ENCODE results near the gene SLC16A3.

The SLC16A3 gene

DNA sequence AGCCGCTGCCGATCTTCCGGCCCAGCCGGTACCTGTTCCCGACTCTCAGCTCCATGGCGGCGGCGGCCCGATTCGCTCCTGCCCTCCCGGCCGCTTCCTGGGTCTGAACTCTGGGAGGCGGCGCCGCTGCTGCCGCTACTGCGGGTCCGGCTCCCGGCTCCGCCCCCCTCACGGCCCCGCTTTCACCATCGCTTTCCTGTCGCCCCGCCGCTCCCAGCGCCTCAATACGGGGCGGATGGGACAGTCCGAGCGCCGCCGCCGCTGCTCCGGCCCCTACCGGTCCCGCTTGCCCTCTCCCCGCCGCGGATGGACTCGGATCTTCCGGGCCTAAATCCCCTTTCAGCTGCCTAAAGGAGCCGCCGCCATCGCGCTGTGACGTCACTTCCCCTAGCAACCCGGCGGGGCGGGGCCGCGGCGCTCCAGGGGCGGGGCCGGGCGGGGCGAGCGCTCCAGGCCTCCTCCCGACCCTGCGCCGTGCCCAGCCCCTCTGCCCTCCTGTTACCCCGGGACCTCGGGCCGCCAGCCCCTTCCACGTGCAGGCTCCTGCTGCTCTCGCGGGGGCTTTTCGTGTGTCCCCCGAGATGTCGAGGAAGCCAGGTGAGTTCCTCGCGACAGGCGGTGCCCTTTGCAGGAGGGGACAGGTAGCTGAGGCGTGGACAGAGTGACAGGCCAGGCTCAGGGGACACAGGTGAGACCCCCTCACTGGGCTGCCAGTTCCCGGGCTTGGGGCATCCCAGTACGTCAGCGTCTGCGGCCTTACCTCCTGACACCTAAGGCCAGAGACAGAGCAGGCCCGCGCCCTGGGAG lies 44.7 kb downstream of the SLC16A3 start, which contains the start of gene CSNK1D:
Gene CSNK1D (minus strand): TSS at position 374 of the 807 bp plus-strand sequence. CDS start 319 bp downstream, at position 55.
- TF ChIP-seq, protein P1, sequence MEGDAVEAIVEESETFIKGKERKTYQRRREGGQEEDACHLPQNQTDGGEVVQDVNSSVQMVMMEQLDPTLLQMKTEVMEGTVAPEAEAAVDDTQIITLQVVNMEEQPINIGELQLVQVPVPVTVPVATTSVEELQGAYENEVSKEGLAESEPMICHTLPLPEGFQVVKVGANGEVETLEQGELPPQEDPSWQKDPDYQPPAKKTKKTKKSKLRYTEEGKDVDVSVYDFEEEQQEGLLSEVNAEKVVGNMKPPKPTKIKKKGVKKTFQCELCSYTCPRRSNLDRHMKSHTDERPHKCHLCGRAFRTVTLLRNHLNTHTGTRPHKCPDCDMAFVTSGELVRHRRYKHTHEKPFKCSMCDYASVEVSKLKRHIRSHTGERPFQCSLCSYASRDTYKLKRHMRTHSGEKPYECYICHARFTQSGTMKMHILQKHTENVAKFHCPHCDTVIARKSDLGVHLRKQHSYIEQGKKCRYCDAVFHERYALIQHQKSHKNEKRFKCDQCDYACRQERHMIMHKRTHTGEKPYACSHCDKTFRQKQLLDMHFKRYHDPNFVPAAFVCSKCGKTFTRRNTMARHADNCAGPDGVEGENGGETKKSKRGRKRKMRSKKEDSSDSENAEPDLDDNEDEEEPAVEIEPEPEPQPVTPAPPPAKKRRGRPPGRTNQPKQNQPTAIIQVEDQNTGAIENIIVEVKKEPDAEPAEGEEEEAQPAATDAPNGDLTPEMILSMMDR (IDR thresholded peaks at IDR 0.05), result no peak

DNA sequence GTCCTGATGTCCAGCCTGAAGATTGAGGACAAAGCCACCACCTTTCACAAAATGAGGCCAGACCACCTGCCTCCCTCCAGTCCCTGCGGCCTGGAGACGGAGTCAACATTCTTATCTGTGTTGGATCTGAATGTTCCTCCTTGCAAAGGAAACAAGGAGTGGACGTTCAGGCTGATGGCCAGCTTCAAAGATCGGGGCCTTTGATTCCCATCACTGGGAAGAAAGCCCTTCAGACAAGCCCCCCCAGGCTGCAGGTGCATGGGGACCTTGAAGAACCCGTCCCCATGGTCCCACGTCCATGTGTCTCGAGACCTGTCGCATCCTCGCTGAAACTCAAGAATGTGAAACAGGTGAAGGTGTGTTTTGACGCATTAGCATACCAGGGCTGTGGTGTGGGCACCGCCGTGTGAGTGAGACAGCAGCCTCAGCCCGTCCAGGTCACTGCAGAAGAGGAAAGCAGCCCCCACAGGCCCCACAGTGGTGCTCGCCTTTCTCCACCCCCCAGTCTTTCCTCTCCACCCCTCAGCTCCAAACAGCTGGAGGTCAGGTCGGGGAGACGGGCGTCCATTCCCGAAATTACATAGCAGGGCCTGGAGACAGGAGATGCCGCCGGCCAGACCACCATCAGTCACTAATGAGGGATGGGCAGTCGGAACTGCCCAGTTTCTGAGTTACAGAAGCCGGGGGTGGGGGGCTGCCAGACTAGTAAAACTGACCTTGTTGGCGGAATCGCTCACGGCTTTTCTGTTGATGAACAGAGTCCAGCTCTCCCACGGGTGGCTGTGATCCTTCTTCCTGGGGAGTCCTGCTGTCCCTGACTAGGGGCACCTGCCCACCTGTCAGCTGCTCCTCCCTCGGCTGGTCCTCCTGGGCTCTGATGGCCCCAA lies 45.5 kb downstream of the SLC16A3 start:
- TF ChIP-seq, protein P1 (IDR thresholded peaks at IDR 0.05), result no peak

DNA sequence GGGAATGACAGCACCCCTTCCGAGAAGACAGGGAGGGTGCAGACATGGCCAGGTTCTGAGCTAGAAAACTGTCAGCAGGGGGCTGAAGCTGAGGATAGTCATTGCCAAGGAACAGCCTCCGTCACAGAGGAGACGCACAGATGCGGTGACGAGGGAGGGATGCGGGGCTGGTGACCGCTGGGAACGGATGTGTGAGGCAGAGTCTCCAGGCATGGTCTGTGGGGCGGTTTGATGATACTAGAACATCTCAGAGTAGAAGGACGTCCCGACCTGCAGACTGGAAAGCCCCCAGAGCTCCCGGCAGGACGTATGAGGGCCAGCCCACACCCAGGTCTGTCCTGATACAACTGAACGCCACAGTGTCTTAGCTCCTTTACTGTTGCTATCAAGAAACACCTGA lies 46.5 kb downstream of the SLC16A3 start:
- TF ChIP-seq, protein P1 (IDR thresholded peaks at IDR 0.05), result no peak

DNA sequence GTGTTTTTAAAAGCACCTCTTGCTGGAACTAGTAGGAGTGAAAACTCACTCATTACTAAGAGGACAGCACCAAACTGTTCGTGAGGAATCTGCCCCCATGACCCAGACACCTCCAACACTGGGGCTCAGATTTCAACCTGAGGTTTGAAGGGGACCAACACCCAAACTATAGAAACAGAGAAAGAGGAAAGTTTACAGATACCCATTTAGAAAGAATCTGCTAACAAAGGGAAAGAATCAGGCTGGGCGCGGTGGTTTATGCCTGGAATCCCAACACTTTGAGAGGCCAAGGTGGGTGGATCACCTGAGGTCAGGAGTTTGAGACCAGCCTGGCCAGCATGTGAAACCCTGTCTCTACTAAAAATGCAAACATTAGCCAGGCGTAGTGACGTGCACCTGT lies 48.1 kb downstream of the SLC16A3 start:
- TF ChIP-seq, protein P1 (IDR thresholded peaks at IDR 0.05), result no peak

DNA sequence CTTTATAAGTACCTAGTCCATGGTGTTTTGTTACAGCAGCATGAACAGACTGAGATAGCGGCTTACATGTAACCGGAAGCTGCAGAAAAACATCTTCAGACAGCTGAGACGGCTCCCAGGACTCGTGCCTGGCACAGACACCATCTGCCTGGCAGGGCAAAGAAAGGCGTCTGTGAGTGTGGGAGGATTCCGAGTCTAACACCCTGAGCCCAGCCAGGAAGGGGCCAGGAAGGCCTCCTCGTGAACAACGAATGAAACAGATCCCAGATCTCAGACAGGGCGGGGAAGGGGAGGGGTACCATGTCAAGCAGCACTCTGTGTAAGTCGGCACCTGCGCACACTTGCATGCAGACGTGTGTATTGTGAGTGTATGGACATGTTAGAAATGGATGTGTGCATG lies 49.0 kb downstream of the SLC16A3 start:
- TF ChIP-seq, protein P1 (IDR thresholded peaks at IDR 0.05), result no peak

DNA sequence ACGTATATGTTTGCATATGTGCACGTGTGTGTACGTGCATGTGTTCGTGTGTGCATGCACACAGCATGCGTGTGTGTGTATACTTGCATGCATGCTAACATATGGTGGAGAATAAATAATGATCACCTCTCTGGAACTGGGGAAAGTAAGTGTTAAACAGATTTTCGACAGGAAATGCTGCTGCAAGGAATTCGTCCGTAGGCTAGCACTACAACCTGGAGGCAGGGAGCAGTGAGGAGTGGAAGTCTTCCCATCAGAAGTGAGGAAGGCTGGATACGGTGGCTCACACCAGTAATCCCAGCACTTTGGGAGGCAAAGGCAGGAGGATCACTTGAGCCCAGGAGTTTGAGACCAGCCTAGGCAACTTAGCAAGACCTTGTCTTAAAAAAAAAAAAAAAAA lies 49.5 kb downstream of the SLC16A3 start:
- TF ChIP-seq, protein P1 (IDR thresholded peaks at IDR 0.05), result no peak

DNA sequence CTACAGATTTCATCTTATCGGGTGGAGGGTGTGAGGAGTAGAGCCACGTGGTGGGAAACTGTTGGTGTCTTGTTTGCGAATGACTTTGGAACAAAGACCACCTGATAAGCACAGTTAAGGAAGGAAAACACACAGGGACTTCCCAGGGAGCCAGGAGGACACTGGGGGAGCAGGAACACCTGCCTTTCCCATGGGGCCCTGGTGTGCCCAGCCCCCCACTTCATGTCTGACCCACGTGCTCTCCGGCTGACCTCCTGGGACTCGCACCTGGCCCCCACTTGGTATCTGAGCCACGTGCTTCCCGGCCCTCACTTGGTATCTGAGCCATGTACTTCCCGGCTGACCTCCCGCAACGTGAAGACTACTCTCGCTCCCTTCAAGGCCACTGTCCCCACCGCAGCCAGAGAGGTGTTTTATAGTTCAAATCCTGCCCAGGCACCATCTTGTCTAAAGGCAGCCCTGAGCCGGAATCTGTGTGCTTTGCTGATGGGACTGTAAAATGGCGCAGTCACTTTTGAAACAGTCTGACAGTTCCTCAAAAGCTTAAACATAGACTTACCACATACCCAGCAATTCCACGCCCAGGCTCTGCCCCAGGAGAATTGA lies 50.0 kb downstream of the SLC16A3 start:
- TF ChIP-seq, protein P1 (IDR thresholded peaks at IDR 0.05), result no peak
